Measurements from ENCODE around the gene C1R. TPM values are rescaled to one million over a fixed set of nuclear protein-coding genes. Genes with fewer than 3 reads are reported as not detected.

C1R gene
- total RNA-seq, 4 donors from 2014 or later = 265 to 697 (median 433) TPM

GRCh38 chr12:7054925-7055324 lies 37.3 kb downstream of the C1R start:
- TF ChIP-seq CTCF (IDR thresholded peaks at IDR 0.05; ENCODE audit: low read depth) = no peak

- TF ChIP-seq CTCF (IDR thresholded peaks at IDR 0.05; ENCODE audit: low read depth) = no peak
Measured at GRCh38 chr12:7047306-7047705, 44.9 kb downstream of the C1R start.

- TF ChIP-seq CTCF (IDR thresholded peaks at IDR 0.05; ENCODE audit: low read depth) = no peak
Measured at GRCh38 chr12:7046383-7047105, 45.7 kb downstream of the C1R start.

- TF ChIP-seq CTCF (IDR thresholded peaks at IDR 0.05; ENCODE audit: low read depth) = no peak
Measured at GRCh38 chr12:7045913-7046312, 46.3 kb downstream of the C1R start.

GRCh38 chr12:7042842-7043241 lies 49.4 kb downstream of the C1R start:
- TF ChIP-seq CTCF (IDR thresholded peaks at IDR 0.05; ENCODE audit: low read depth) = no peak

GRCh38 chr12:7039403-7039802 lies 52.8 kb downstream of the C1R start:
- TF ChIP-seq CTCF (IDR thresholded peaks at IDR 0.05; ENCODE audit: low read depth) = no peak

- no peak for TF ChIP-seq CTCF (IDR thresholded peaks at IDR 0.05; ENCODE audit: low read depth)
Measured at GRCh38 chr12:7038591-7038990, 53.7 kb downstream of the C1R start.
